ENCODE results near the gene ARMC7. TPM values are rescaled to one million over a fixed set of nuclear protein-coding genes. Genes with fewer than 3 reads are reported as not detected.
A peak's percentile ranks its signal among the peaks of the same experiment; 100 is the strongest.
"Not testable (repeated sequence)": the region's sequence is repeated elsewhere in the genome, so short reads cannot be mapped to it uniquely, and the experiment has no call there.

The ARMC7 gene
- total RNA-seq, 1 experiment from 2014 or later = 48.7 TPM

DNA sequence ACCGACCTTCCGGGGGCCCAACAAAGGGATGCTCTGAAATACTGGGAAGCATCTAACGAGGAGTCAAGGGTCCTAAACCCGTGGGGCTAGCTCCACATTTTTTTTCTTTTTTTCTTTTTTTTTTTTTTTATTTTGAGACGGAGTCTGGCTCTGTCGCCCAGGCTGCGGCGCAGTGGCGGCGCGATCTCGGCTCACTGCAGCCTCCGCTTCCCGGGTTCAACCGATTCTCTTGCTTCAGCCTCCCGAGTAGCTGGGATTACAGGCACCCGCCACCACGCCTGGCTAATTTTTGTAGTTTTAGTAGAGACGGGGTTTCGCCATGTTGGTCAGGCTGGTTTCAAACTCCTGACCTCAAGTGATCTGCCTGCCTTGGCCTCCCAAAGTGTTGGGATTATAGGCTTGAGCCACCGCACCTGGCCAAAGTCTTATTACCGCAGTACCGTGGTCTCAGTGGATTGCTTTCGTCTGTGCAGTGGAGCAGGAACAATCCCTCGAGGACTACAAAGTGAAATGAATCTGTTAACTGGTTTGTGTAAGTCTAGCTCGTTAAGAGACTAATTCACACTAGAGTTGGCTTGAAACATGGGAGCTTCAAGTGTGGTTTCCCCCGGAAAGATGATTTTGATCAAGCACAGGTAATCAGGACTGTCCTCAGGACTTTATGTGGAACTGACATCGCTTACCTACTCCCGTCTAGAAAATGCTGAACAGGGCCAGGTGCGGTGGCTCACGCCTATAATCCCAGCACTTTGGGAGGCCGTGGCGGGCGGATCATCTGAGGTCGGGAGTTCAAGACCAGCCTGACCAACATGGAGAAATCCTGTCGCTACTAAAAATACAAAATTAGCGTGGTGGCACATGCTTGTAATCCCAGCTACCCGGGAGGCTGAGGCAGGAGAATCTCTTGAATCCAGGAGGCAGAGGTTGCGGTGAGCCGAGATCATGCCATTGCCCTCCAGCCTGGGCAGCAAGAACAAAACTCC is 22.5 kb downstream of the ARMC7 start:
- ChIA-PET CTCF (interaction anchor here (0.6 to 2.8 kb wide), 2 partner anchors 18 to 69 kb away, joined by 3 to 12 read pairs; no protein-coding TSS in a partner anchor), POLR2A (interaction anchor here (0.6 to 1.2 kb wide), 3 partner anchors 55 to 113 kb away, joined by 3 to 12 read pairs (median 3); no protein-coding TSS in a partner anchor)
- Histone ChIP-seq H3K4me1 (ENCODE audit: control insufficient read depth, insufficient read depth, low read length) (peaks cover 23% of the 10 kb centered on the region), H3K4me3 (ENCODE audit: low read depth in 2 of 2, low read length in 2 of 2) (peak overlapping the region; percentile 72 to 83), H3K27ac (ENCODE audit: low read length) (peak overlapping the region; percentile 93)
- H3K9me3 ChIP-seq (ENCODE audit: control insufficient read depth, insufficient read depth, low read depth, low read length); DNase-seq (ENCODE audit: low read depth, low spot score); BruUV-seq (replicated peaks); intact Hi-C loops (cut with micrococcal nuclease; ENCODE audit: unreplicated experiment); H3K27me3 ChIP-seq (ENCODE audit: control insufficient read depth, insufficient read depth, low read length); ATAC-seq; in situ Hi-C loops (cut with HindIII; ENCODE audit: low pct_unique_long_range_greater_than_20kb, low sequenced_read_pairs); H3K36me3 ChIP-seq (ENCODE audit: control insufficient read depth, insufficient read depth, low read length): not testable (repeated sequence)

DNA sequence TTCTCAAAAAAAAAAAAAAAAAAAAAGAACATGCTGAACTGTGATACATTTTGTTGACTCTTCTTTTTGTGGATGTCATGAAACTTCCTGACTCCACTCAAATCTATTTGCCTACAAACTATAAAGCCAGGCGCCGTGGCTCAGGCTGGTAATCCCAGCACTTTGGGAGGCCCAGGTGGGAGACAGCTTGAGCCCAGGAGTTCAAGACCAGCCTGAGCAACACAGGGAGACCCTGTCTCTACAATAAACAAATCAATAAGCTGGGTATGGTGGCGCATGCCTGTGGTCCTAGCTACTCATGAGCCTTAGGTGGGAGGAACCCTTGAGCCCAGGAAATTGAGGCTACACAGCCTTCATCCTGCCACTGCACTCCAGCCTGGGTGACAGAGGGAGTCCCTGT is 23.2 kb downstream of the ARMC7 start:
- H3K27ac ChIP-seq (ENCODE audit: low read length) = peak overlapping the region; percentile 5; the same call in 1 of the 2 replicates
- H3K9me3 ChIP-seq (ENCODE audit: control insufficient read depth, insufficient read depth, low read depth, low read length) = no peaks in the 10 kb centered on the region
- no peak for DNase-seq (ENCODE audit: low read depth, low spot score)
- peaks cover 23% of the 10 kb centered on the region for H3K4me1 ChIP-seq (ENCODE audit: control insufficient read depth, insufficient read depth, low read length)
- TF ChIP-seq, protein P1, sequence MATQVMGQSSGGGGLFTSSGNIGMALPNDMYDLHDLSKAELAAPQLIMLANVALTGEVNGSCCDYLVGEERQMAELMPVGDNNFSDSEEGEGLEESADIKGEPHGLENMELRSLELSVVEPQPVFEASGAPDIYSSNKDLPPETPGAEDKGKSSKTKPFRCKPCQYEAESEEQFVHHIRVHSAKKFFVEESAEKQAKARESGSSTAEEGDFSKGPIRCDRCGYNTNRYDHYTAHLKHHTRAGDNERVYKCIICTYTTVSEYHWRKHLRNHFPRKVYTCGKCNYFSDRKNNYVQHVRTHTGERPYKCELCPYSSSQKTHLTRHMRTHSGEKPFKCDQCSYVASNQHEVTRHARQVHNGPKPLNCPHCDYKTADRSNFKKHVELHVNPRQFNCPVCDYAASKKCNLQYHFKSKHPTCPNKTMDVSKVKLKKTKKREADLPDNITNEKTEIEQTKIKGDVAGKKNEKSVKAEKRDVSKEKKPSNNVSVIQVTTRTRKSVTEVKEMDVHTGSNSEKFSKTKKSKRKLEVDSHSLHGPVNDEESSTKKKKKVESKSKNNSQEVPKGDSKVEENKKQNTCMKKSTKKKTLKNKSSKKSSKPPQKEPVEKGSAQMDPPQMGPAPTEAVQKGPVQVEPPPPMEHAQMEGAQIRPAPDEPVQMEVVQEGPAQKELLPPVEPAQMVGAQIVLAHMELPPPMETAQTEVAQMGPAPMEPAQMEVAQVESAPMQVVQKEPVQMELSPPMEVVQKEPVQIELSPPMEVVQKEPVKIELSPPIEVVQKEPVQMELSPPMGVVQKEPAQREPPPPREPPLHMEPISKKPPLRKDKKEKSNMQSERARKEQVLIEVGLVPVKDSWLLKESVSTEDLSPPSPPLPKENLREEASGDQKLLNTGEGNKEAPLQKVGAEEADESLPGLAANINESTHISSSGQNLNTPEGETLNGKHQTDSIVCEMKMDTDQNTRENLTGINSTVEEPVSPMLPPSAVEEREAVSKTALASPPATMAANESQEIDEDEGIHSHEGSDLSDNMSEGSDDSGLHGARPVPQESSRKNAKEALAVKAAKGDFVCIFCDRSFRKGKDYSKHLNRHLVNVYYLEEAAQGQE (IDR thresholded peaks at IDR 0.05; ENCODE audit: insufficient read depth in 1 of 2, low read depth in 2 of 2, low read length in 1 of 2) = no peak
- TF ChIP-seq POLR2AphosphoS5 (IDR thresholded peaks at IDR 0.05; ENCODE audit: low read depth, low read length) (no peak), SIN3A (IDR thresholded peaks at IDR 0.05; ENCODE audit: borderline replicate concordance, insufficient read depth, low read depth, low read length) (no peak), TCF7L2 (IDR thresholded peaks at IDR 0.05; ENCODE audit: low read depth, low read length) (no peak)
- TF ChIP-seq, protein P2, sequence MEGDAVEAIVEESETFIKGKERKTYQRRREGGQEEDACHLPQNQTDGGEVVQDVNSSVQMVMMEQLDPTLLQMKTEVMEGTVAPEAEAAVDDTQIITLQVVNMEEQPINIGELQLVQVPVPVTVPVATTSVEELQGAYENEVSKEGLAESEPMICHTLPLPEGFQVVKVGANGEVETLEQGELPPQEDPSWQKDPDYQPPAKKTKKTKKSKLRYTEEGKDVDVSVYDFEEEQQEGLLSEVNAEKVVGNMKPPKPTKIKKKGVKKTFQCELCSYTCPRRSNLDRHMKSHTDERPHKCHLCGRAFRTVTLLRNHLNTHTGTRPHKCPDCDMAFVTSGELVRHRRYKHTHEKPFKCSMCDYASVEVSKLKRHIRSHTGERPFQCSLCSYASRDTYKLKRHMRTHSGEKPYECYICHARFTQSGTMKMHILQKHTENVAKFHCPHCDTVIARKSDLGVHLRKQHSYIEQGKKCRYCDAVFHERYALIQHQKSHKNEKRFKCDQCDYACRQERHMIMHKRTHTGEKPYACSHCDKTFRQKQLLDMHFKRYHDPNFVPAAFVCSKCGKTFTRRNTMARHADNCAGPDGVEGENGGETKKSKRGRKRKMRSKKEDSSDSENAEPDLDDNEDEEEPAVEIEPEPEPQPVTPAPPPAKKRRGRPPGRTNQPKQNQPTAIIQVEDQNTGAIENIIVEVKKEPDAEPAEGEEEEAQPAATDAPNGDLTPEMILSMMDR (IDR thresholded peaks at IDR 0.05) = no peak
- no peaks in the 10 kb centered on the region for H3K27me3 ChIP-seq (ENCODE audit: control insufficient read depth, insufficient read depth, low read length)
- TSS peak; percentile 59 for BruUV-seq (replicated peaks)
- in situ Hi-C loops (cut with HindIII; ENCODE audit: low pct_unique_long_range_greater_than_20kb, low sequenced_read_pairs) = no loop called here
- CTCF ChIA-PET = no interaction called here
- ATAC-seq = no peak
- intact Hi-C loops (cut with micrococcal nuclease; ENCODE audit: unreplicated experiment) = no loop called here
- H3K36me3 ChIP-seq (ENCODE audit: control insufficient read depth, insufficient read depth, low read length) = peaks cover 5% of the 10 kb centered on the region; the same call in 1 of the 2 replicates
- H3K4me3 ChIP-seq (ENCODE audit: low read depth in 2 of 2, low read length in 2 of 2) = no peak overlapping the region
- POLR2A ChIA-PET = interaction anchor here (0.7 kb wide), 1 partner anchor 113 kb away, joined by 12 read pairs; no protein-coding TSS in a partner anchor

DNA sequence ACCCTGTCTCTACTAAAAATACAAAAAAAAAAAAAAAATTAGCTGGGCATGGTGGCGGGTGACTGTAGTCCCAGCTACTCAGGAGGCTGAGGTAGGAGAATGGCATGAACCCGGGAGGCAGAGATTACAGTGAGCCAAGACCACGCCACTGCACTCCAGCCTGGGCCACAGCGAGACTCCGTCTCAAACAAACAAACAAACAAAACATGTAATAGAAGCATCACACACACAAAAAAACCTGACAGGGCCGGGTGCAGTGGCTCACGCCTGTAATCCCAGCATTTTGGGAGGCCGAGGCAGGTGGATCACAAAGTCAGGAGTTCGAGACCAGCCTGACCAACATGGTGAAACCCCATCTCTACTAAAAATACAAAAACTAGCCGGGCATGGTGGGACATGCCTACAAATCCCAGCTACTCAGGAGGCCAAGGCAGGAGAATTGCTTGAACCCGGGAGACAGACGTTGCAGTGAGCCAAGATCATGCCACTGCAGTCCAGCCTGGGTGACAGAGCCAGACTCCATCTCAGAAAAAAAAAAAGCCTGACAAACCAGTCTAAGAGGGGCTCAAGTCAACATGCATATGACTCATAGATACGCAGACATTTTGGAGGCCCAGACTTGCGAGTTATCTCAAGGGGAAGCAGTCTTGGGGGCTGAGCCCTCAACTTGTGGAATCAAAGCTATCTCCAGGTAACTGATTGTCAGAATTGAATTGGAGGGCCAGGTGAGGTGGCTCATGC is 24.0 kb downstream of the ARMC7 start:
- peaks cover 18% of the 10 kb centered on the region for H3K4me1 ChIP-seq (ENCODE audit: control insufficient read depth, insufficient read depth, low read length)
- H3K9me3 ChIP-seq (ENCODE audit: control insufficient read depth, insufficient read depth, low read depth, low read length); H3K36me3 ChIP-seq (ENCODE audit: control insufficient read depth, insufficient read depth, low read length); H3K4me3 ChIP-seq (ENCODE audit: low read depth in 2 of 2, low read length in 2 of 2); ATAC-seq; DNase-seq (ENCODE audit: low read depth, low spot score); in situ Hi-C loops (cut with HindIII; ENCODE audit: low pct_unique_long_range_greater_than_20kb, low sequenced_read_pairs); intact Hi-C loops (cut with micrococcal nuclease; ENCODE audit: unreplicated experiment); H3K27ac ChIP-seq (ENCODE audit: low read length); BruUV-seq (replicated peaks); H3K27me3 ChIP-seq (ENCODE audit: control insufficient read depth, insufficient read depth, low read length): not testable (repeated sequence)
- ChIA-PET POLR2A (interaction anchor here (0.7 kb wide), 2 partner anchors 174 to 760 kb away, joined by 4 to 5 read pairs; no protein-coding TSS in a partner anchor), CTCF (interaction anchor here (0.6 to 0.7 kb wide), 2 partner anchors 20 to 38 kb away, joined by 3 to 4 read pairs; no protein-coding TSS in a partner anchor)
